Right forelimb (tissue), 1 donor: ENCODE measurements around the gene BPHL.
"Not testable (repeated sequence)": the region's sequence is repeated elsewhere in the genome, so short reads cannot be mapped to it uniquely, and the experiment has no call there.

Experiments used
- DNase-seq: peaks from one replicate; pipeline ENCODE4 v3.0.0-alpha.2; 2018

Gene BPHL

DNA sequence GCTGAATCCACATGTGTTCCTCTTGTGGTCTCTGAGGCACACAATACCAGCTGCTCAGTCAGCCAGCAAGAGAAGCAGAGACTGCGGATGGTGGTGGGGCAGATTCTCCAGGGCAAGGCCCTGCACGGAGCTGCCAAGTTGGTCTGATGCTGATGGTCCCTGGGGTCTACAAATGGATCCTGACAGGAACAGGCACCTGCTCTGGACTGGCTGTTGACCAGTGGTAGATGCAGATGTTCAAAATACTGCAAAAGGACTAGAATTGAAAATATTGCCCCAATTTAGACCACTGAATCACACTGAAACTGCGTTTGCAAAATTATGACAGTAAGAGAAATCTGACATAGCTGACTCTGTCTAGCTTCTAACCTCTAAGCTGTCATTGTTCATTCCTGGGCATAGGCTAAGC is 68.5 kb downstream of the BPHL start:
- DNase-seq, result no peak

DNA sequence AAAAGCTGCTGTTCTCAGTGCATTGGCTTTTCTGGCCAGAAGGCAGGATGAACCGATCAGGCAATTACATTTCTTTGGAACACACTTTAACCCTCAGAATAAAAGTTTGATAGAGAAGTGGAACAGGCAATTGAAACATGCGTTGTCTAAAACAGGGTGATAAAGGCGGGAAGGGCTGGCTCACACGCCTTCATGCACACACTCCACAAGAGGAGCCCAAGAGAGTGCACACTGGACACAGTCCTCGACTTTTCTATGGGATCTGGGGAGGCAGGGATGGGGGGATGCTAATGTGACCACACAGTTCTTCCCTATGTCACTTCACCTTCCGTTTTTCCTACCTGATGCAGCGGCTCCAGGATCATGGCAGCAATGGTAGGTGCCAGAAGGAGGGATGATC is 69.8 kb downstream of the BPHL start:
- DNase-seq, result no peak

DNA sequence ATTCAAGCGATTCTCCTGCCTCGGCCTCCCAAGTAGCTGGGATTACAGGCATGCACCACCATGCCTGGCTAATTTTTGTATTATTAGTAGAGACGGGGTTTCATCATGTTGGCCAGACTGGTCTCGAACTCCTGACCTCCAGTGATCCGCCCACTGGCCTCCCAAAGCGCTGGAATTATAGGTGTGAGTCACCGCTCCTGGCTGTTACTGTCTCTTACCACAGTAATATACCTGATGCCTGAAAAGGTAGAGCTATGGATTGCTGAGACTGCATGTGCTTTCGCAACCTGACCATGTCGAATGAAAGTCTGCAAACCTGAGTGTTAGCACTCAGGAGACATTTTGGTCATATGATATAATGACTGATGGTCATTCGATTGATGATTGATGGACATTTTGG is 70.7 kb downstream of the BPHL start:
- not testable (repeated sequence) for DNase-seq

DNA sequence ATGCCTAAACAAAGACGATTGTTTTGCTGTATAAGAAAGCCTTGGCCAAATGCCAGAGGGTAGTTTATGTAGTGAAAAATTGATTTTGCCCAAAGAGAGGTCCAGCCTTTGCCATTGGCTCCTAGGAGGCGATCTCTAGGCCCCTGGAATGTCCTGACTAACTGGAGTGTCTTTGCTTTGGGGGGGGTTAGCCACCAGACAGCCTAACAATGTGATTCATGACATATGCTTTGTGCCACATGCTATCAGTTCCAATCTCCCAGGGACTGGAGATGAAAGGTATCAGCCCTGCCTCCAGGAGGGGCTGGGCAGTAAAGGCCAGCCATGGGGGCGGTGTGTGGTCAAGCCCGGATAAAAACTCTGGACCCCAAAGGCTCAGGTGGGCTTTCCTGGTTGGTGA is 71.5 kb downstream of the BPHL start:
- no peak for DNase-seq

DNA sequence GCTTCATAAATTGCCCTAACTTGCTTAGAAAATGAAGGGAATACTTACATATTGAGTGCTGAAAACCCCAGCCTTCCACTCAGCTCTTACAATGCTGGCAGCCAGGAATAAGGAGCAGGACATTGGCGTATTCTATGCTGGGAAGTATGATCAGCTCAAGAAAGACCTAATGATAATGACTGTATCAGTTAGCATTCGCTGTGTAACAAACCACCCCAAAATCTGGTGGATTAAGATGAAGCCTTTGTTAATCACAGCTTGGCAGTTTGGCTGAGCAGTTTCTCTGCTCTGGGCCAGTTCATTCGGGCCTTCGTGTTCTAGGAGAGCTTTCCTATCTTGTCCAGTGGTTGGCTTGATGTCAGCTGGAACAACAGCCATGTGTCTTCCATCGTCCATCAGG is 72.3 kb downstream of the BPHL start:
- DNase-seq, result no peak

DNA sequence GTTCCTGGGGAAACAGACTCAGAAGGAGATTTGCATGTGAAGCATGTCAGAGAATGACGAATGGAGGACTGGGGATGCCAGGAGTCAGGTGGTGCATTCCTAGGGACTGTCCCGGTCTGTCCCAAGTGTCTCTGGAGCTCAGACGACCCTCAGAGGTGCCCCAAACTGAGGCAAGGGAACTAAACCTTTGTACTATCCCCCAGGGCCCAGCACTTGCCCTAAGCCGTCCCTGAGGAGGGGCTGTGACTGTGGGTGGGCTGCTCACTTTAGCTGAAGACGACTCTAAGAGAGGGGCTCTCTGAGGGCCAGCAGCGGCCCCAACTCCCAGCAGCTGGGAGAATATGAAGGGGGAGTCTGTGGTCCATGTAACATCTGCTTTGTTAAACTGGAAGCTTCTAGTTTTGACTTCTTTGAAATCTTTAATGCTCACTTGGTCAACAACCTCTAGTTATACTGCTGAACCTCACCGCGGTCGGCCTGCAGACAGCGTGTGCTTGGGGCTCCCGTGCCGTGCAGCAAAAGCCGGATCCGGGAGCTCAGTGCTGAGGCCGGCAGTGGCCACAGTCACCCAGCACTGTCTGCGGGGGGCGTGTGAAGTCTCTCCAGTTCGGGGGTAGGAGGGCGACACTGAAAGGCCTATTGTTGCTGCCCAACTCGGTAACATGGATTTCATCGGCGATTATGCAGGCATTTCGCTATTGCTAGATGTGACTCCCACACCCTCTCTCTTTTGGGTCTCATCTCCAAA is 74.8 kb downstream of the BPHL start:
- DNase-seq, result no peak

DNA sequence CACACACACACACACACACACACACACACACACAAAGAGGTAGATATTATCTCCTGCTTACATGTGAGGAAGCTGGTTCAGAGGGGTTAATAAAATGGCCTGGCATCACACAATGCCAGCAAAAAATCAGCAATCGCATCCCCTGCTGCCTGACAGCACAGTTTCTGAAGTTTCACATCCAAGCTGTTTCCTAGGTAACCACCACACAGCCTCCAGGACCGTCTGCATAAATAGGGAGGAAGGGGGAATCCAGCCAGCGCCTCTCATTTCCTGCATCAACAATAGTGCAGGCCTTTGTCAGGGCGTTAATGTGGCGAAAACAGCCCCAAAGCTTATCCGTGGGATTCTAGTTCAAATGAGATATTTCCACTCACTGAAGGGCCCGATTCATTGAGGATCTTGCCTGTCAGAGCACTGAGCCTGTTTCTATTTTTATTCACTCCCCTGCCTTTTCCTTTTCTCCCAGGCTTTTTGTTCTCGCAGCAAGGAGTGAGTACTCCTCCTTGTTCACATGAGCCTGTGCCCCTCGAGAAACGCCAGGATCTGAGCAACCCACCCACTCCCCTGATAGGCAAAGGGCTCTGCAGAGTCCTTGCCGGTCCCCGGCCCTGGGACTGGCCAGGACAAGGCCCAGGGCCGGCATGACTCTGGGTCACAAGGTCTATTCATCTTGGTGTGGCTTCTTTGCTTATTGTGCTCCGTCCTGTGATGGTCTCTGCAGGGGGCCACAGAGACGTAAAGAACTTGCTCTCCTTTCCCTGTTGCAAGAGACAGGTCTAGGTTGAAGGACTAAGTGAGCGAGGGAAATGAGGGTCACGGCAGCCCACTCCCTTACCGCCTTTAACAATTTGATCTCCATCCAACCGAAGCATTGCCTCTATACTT is 76.3 kb downstream of the BPHL start:
- DNase-seq, result peak; percentile 61

DNA sequence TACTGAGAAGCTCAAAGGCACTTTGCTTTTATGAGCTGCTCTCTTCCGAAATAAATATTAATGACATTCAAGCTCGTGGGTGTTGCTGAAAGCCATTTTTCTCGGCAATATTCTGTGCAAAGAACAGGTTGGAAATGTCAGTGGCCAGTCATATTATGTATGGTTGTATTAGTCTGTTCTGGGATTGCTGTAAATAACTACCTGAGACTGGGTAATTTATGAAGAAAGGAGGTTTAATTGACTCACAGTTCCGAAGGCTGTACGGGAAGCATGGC is 76.8 kb downstream of the BPHL start:
- DNase-seq, result no peak

DNA sequence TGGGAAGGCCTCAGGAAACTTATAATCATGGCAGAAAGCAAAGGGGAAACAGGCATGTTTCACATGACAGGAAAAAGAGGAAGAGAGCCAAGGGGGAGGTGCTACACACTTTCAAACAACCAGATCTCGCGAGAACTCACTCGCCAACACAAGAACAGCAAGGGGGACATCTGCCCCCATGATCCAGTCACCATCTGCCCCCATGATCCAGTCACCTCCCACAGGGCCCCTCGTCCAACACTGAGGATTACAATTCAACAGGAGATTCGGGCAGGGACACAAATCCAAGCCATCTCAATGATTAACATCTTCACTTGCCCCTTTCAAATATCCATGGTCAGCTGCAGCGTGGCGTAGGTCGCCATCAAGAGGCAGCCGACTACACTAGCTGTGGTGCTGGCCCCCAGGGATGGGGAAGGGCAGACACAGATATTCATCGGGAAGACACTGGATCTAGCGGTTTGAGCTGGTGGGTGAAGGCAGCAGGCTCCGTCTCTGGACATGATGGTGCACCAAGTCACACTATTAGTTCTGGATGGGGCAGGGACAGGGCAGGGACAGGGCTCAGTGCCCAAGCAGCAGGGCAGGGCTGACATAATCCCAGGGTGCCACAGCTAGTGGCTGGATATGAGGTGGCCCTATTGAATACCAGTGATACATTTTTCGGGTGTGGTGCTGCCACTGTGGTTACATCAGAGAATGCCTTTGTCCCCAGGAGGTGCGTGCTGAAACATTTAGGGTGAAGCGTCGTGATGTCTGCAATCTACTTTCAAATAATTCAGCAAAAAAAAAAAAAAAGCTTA is 77.4 kb downstream of the BPHL start:
- no peak for DNase-seq

DNA sequence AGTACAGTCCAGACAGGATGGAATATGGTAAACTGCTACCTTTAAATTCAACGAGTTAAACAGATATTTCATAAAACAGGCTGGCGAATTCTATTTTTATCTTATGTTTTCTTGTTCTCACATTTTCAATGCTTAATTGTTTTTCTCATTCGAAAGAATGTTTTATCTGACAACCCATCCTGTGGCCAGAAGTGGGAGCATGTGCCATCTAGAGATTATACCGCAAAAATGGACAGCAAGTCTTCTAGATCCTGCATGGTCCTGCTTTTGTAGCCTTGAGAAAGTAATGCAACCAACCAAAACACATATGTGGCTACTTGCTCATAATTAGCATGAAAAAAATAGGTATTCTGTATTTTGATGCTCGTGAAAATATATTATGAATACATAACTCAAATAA is 78.3 kb downstream of the BPHL start:
- DNase-seq, result no peak

DNA sequence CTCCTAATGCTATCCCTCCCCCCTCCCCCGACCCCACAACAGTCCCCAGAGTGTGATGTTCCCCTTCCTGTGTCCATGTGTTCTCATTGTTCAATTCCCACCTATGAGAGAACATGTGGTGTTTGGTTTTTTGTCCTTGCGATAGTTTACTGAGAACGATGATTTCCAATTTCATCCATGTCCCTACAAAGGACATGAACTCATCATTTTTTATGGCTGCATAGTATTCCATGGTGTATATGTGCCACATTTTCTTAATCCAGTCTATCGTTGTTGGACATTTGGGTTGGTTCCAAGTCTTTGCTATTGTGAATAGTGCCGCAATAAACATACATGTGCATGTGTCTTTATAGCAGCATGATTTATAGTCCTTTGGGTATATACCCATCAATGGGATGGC is 79.2 kb downstream of the BPHL start:
- DNase-seq, result not testable (repeated sequence)

DNA sequence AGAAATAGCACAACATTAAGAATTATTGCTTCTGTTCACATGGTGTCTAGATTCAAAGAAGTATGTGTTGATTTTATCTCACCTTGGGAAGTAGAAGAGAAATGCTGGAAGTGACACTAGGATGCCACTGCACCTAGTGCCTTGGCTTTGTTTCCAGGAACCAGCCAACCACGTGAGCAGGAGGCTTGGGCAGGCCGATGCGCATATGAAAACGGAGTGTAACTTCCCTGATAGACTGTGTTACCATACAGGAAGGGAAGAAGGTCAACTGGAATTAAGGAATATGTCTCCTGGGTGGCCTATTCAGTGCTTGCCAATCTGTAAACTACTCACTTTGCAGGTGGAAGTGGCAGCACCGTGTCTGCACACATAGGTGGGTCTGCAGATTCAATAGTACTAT is 80.9 kb downstream of the BPHL start:
- DNase-seq, result no peak

DNA sequence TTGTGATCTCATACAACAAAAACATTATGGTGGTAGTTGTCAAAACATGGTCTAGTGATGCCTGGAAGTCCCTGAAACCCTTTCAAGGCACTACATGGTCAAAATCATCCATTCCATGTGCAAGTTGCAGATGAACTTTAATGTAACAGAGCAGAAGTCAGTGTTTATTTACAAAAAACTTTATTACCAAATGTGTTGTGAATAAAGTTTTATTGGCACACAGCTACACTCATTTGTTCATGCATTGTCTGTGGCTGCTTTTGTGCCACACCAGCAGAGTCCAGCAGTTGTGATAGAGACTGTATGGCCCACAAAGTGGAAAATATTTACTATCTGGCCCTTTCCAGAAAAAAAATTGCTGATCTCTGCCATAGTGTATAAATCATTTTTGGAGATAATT is 82.2 kb downstream of the BPHL start:
- DNase-seq, result no peak

DNA sequence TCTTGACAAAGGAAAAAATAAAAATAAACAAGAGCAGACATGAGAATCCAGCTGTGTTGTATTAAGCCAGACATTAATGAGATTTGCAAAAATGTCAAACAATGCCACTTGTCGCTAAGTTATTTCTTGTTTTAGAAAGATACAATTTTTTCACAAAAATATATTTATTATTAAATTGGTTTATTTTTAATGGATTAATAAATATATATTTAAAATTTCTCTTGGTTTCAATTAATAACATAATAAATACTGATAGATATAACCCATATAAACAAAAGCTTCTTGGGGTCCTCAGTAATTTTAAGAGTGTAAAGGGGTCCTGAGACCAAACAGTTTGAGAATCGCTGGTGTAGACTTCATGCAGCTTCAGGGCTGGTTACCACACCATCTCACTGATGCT is 82.9 kb downstream of the BPHL start:
- no peak for DNase-seq
